ENCODE results near the gene NRXN3. TPM values are rescaled to one million over a fixed set of nuclear protein-coding genes. Genes with fewer than 3 reads are reported as not detected.

Gene NRXN3
- total and polyA plus RNA-seq, 2 of the 4 experiments (the other 2 are of a cell fraction) = 4.8 to 25.1 TPM

DNA sequence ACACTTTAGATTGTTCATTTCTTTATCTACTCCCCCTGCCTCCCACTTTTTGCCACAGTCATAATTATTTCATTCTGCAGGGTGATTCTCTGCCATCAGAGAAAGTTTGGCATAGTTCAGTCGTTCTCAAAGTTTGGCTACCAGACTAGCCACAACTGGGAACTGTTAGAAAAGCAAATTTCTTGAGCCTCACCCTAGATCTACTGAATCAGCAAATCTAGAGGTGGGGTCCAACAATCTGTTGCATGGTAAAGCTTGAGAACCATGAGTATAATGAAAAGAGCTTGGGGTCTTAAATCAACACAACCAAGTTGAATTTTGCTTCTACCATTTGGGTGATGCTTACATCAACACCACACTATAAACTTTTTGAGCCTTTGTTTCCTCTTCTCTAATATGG is 172.7 kb downstream of the NRXN3 start:
- no peak overlapping the region for H3K4me2 ChIP-seq (ENCODE audit: low read depth, low read length)
- H3K4me3 ChIP-seq (ENCODE audit: insufficient read depth, low read depth, low read length) = no peak overlapping the region
- no peak overlapping the region for H3K27ac ChIP-seq (ENCODE audit: insufficient read depth, low read length)
- H3K14ac ChIP-seq (replicated peaks; ENCODE audit: low read depth, low read length) = no peak overlapping the region
- no peak overlapping the region for H3K56ac ChIP-seq (ENCODE audit: extremely low read depth, insufficient read depth, low read length)
- H3K4me1 ChIP-seq (ENCODE audit: control insufficient read depth, insufficient read depth, low read length) = no peaks in the 10 kb centered on the region
- H4K91ac ChIP-seq (ENCODE audit: insufficient read depth, low read depth, low read length) = no peak overlapping the region
- H4K8ac ChIP-seq (ENCODE audit: low read depth in 2 of 2, low read length in 2 of 2) = no peak overlapping the region
- no peak overlapping the region for H2AFZ ChIP-seq (replicated peaks; ENCODE audit: low read length, poor library complexity)
- H3K9me3 ChIP-seq (ENCODE audit: control insufficient read depth, insufficient read depth, low read length) = peaks cover 41% of the 10 kb centered on the region
- no peak for DNase-seq
- POLR2A ChIA-PET (ENCODE audit: unreplicated experiment) = no interaction called here
- H2AK5ac ChIP-seq (ENCODE audit: low read depth, low read length) = no peak overlapping the region
- no peaks in the 10 kb centered on the region for H3K27me3 ChIP-seq (ENCODE audit: control insufficient read depth, insufficient read depth, low read length)
- H4K20me1 ChIP-seq (ENCODE audit: insufficient read depth, low read length) = no peaks in the 10 kb centered on the region
- no peaks in the 10 kb centered on the region for H3K9me1 ChIP-seq (ENCODE audit: insufficient read depth, low read length)
- H2BK5ac ChIP-seq (ENCODE audit: low read depth, low read length, poor library complexity, severe bottlenecking) = no peak overlapping the region
- in situ Hi-C loops (cut with MboI; ENCODE audit: low sequenced_read_pairs) = no loop called here
- H3K23ac ChIP-seq (ENCODE audit: low read depth, low read length) = no peak overlapping the region
- CTCF ChIA-PET = no interaction called here
- H3K36me3 ChIP-seq (ENCODE audit: control insufficient read depth, insufficient read depth, low read length) = no peaks in the 10 kb centered on the region
- ATAC-seq (ENCODE audit: low read depth) = no peak
- no peak overlapping the region for H2BK20ac ChIP-seq (ENCODE audit: low read depth, low read length)
- no peak overlapping the region for H4K5ac ChIP-seq (ENCODE audit: low read depth, low read length)
- H3K4ac ChIP-seq (ENCODE audit: low read depth, low read length) = no peak overlapping the region
- H3K9ac ChIP-seq (ENCODE audit: low read depth, low read length) = no peak overlapping the region
- no TSS peak for BruUV-seq (replicated peaks)
- H2BK15ac ChIP-seq (ENCODE audit: low read depth, low read length) = no peak overlapping the region
- TF ChIP-seq RCOR1 (IDR thresholded peaks at IDR 0.05; ENCODE audit: insufficient replicate concordance, low read length) (no peak), NFE2L2 (IDR thresholded peaks at IDR 0.05; ENCODE audit: low read depth, low read length) (no peak), MXI1 (IDR thresholded peaks at IDR 0.05; ENCODE audit: borderline replicate concordance, low read depth, low read length) (no peak), RAD21 (IDR thresholded peaks at IDR 0.05; ENCODE audit: low read length) (no peak), CEBPB (IDR thresholded peaks at IDR 0.05; ENCODE audit: low read depth, low read length) (no peak)
- TF ChIP-seq, protein P1, sequence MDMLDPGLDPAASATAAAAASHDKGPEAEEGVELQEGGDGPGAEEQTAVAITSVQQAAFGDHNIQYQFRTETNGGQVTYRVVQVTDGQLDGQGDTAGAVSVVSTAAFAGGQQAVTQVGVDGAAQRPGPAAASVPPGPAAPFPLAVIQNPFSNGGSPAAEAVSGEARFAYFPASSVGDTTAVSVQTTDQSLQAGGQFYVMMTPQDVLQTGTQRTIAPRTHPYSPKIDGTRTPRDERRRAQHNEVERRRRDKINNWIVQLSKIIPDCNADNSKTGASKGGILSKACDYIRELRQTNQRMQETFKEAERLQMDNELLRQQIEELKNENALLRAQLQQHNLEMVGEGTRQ (IDR thresholded peaks at IDR 0.05; ENCODE audit: low read depth, low read length) = no peak
- TF ChIP-seq, protein P2, sequence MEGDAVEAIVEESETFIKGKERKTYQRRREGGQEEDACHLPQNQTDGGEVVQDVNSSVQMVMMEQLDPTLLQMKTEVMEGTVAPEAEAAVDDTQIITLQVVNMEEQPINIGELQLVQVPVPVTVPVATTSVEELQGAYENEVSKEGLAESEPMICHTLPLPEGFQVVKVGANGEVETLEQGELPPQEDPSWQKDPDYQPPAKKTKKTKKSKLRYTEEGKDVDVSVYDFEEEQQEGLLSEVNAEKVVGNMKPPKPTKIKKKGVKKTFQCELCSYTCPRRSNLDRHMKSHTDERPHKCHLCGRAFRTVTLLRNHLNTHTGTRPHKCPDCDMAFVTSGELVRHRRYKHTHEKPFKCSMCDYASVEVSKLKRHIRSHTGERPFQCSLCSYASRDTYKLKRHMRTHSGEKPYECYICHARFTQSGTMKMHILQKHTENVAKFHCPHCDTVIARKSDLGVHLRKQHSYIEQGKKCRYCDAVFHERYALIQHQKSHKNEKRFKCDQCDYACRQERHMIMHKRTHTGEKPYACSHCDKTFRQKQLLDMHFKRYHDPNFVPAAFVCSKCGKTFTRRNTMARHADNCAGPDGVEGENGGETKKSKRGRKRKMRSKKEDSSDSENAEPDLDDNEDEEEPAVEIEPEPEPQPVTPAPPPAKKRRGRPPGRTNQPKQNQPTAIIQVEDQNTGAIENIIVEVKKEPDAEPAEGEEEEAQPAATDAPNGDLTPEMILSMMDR (conservative IDR thresholded peaks at IDR 0.05; ENCODE audit: low read depth, low read length) = no peak
- no peak overlapping the region for H2AK9ac ChIP-seq (replicated peaks; ENCODE audit: low read depth, low read length, poor library complexity)
- intact Hi-C loops (cut with micrococcal nuclease) = no loop called here
- H3K79me1 ChIP-seq (ENCODE audit: low read depth in 1 of 2, low read length in 2 of 2) = no peaks in the 10 kb centered on the region
- 20% methylated on average over 1 of the region's 1 CpG; no CpG with 5 or more reads in 1 of the 2 experiments for WGBS, 2 experiments (ENCODE audit: extremely low coverage in 2 of 2, insufficient read length in 1 of 2)
- dilution Hi-C loops (cut with HindIII; ENCODE audit: low sequenced_read_pairs, unreplicated experiment) = no loop called here
- no peak overlapping the region for H3K18ac ChIP-seq (ENCODE audit: low read depth, low read length)
- no peak overlapping the region for H2BK120ac ChIP-seq (ENCODE audit: low read depth, low read length)

Data from IMR-90 (cell line).